Erythroblast (primary cell): ENCODE data around the gene IL18.

ENCODE experiments used
- GATA1 ChIP-seq: IDR thresholded peaks from 2 replicates; pipeline ENCODE4 v1.6.1; 2011; ENCODE audit warnings: low read depth, mild to moderate bottlenecking, control low read depth, low read length, moderate library complexity
- POLR2A ChIP-seq: IDR thresholded peaks from 2 replicates; pipeline ENCODE4 v1.6.1; 2011; ENCODE audit warnings: mild to moderate bottlenecking, low read length

DNA sequence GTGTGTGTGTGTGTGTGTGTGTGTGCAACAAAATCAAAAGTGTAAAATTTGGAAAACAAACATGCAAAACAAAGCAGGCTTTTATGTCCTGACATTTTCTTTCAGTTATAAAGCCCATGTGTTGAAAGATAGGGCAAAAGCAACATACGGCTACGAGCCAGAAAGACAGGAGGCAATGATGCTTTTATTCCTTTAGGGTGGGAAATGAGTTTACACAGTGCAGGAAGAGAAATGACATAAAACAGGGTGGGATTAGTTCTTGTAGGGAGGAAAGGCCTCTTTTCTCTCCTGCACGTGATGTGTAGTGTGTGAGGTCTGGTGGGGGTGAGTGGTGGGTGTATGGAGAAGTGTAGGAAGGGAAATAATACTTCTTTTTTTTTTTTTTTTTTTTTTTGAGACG lies 29.4 kb downstream of the IL18 start:
- TF ChIP-seq POLR2A (no peak), GATA1 (no peak)
